HG03060 (cell line): ENCODE measurements around the gene ZNF473.
"Not testable (repeated sequence)": the region's sequence is repeated elsewhere in the genome, so short reads cannot be mapped to it uniquely, and the experiment has no call there.

Experiments used
- ATAC-seq: cut with Tn5 transposase; IDR thresholded peaks from one replicate; pipeline ENCODE4 v1.9.1; 2021; ENCODE audit warnings: low read depth, moderate number of reproducible peaks; ENCODE audit not compliant: unreplicated experiment

ZNF473 gene

GRCh38 chr19:50091786-50092185 lies 66.0 kb downstream of the ZNF473 start:
- not testable (repeated sequence) for ATAC-seq

GRCh38 chr19:50092597-50092996 lies 66.8 kb downstream of the ZNF473 start:
- not testable (repeated sequence) for ATAC-seq

GRCh38 chr19:50097884-50098283 lies 72.1 kb downstream of the ZNF473 start:
- ATAC-seq = not testable (repeated sequence)

- not testable (repeated sequence) for ATAC-seq
Measured at GRCh38 chr19:50098892-50099291, 73.1 kb downstream of the ZNF473 start.

GRCh38 chr19:50099696-50100095 lies 73.9 kb downstream of the ZNF473 start:
- not testable (repeated sequence) for ATAC-seq

- not testable (repeated sequence) for ATAC-seq
Measured at GRCh38 chr19:50100946-50101345, 75.1 kb downstream of the ZNF473 start.
